DOHH2 (cell line): ENCODE measurements around the gene WDFY2.
A peak's percentile ranks its signal among the peaks of the same experiment; 100 is the strongest.

Experiments used
- H3F3A ChIP-seq: fragments of 200-600 bp; sonication (generic), shearing (Covaris generic); 2 replicates; pipeline ENCODE4 v1.6.0; 2016; ENCODE audit warnings: antibody characterized with exemption, mild to moderate bottlenecking; ENCODE audit not compliant: control insufficient read depth, insufficient read depth
- H3K27ac ChIP-seq: fragments of 200-600 bp; sonication (generic); 2 replicates; pipeline ENCODE4 v1.5.1; 2014; ENCODE audit warnings: low read depth, mild to moderate bottlenecking, low read length, moderate library complexity
- H3K27me3 ChIP-seq: fragments of 200-600 bp; sonication (generic); 2 replicates; pipeline ENCODE4 v1.6.1; 2014; ENCODE audit warnings: mild to moderate bottlenecking, low read length, mixed read lengths; ENCODE audit not compliant: control insufficient read depth
- H3K36me3 ChIP-seq: fragments of 200-600 bp; sonication (generic); 2 replicates; pipeline ENCODE4 v1.6.1; 2014; ENCODE audit warnings: mild to moderate bottlenecking, low read length, moderate library complexity, mixed read lengths; ENCODE audit not compliant: control insufficient read depth
- H3K4me1 ChIP-seq: fragments of 200-600 bp; sonication (generic); 2 replicates; pipeline ENCODE4 v1.6.1; 2014; ENCODE audit warnings: mild to moderate bottlenecking, low read length, mixed read lengths; ENCODE audit not compliant: control insufficient read depth
- H3K4me2 ChIP-seq: fragments of 200-600 bp; sonication (generic); 2 replicates; pipeline ENCODE4 v1.6.0; 2014; ENCODE audit warnings: mild to moderate bottlenecking, low read length, moderate library complexity
- H3K4me3 ChIP-seq: fragments of 200-600 bp; sonication (generic); 2 replicates; pipeline ENCODE4 v1.5.1; 2014; ENCODE audit warnings: mild to moderate bottlenecking, low read length, mixed read lengths
- H3K79me2 ChIP-seq: fragments of 200-600 bp; sonication (generic); 2 replicates; pipeline ENCODE4 v1.6.1; 2014; ENCODE audit warnings: mild to moderate bottlenecking, low read length, mixed read lengths; ENCODE audit not compliant: control insufficient read depth
- H3K9me2 ChIP-seq: fragments of 200-600 bp; sonication (generic); replicated peaks from 2 replicates; pipeline ENCODE4 v1.6.1; 2014; ENCODE audit warnings: mild to moderate bottlenecking, low read length, mixed read lengths; ENCODE audit not compliant: control insufficient read depth
- H3K9me3 ChIP-seq: fragments of 200-600 bp; sonication (generic); 2 replicates; pipeline ENCODE4 v1.6.1; 2014; ENCODE audit warnings: antibody characterized with exemption, low read length, mixed read lengths; ENCODE audit not compliant: control insufficient read depth, insufficient read depth
- H4K20me1 ChIP-seq: fragments of 200-600 bp; sonication (generic); 2 replicates; pipeline ENCODE4 v1.6.0; 2014; ENCODE audit warnings: low read depth, mild to moderate bottlenecking, antibody characterized with exemption, low read length, moderate library complexity; ENCODE audit not compliant: control insufficient read depth, insufficient read depth
- CTCF ChIP-seq: fragments of 200-600 bp; sonication (generic); IDR thresholded peaks from one replicate; pipeline ENCODE4 v1.5.1; 2014; ENCODE audit warnings: antibody characterized with exemption, mild to moderate bottlenecking, low read depth, low read length; ENCODE audit not compliant: poor library complexity, severe bottlenecking
- EZH2phosphoT487 ChIP-seq: fragments of 200-600 bp; sonication (generic); IDR thresholded peaks from 2 replicates; pipeline ENCODE4 v1.6.1; 2017; ENCODE audit warnings: borderline replicate concordance, mild to moderate bottlenecking, antibody characterized with exemption, low read length, moderate library complexity, mixed read lengths

Gene WDFY2

GRCh38 chr13:51698352-51698751, 114.1 kb downstream of the WDFY2 start:
- H3K27ac ChIP-seq, result no peak overlapping the region
- peaks cover under 1% of the 10 kb centered on the region; the same call in 1 of the 2 replicates for H3K4me1 ChIP-seq
- no peak for TF ChIP-seq CTCF
- TF ChIP-seq EZH2phosphoT487, result no peak
- H3K4me2 ChIP-seq, result no peak overlapping the region
- no peaks in the 10 kb centered on the region for H3K36me3 ChIP-seq
- H3K79me2 ChIP-seq, result no peaks in the 10 kb centered on the region
- H3K27me3 ChIP-seq, result no peaks in the 10 kb centered on the region
- H3K9me3 ChIP-seq, result no peaks in the 10 kb centered on the region
- no peaks in the 10 kb centered on the region for H4K20me1 ChIP-seq
- no peak overlapping the region for H3K4me3 ChIP-seq
- no peaks in the 10 kb centered on the region for H3F3A ChIP-seq
- H3K9me2 ChIP-seq, result no peaks in the 10 kb centered on the region

- H3K27me3 ChIP-seq, result no peaks in the 10 kb centered on the region
- H3K27ac ChIP-seq, result peak overlapping the region; percentile 26
- TF ChIP-seq EZH2phosphoT487, result no peak
- TF ChIP-seq CTCF, result no peak
- no peaks in the 10 kb centered on the region for H3K9me2 ChIP-seq
- peaks cover 20% of the 10 kb centered on the region for H3K4me1 ChIP-seq
- no peaks in the 10 kb centered on the region for H4K20me1 ChIP-seq
- no peak overlapping the region for H3K4me3 ChIP-seq
- H3F3A ChIP-seq, result no peaks in the 10 kb centered on the region
- no peaks in the 10 kb centered on the region for H3K79me2 ChIP-seq
- H3K36me3 ChIP-seq, result peaks cover 3% of the 10 kb centered on the region; the same call in 1 of the 2 replicates
- H3K4me2 ChIP-seq, result peak overlapping the region; percentile 41
- no peaks in the 10 kb centered on the region for H3K9me3 ChIP-seq
These were observed 120.4 kb downstream of the WDFY2 start for GRCh38 chr13:51704399-51705313.

- H3K9me2 ChIP-seq, result no peaks in the 10 kb centered on the region
- TF ChIP-seq CTCF, result no peak
- TF ChIP-seq EZH2phosphoT487, result no peak
- H3K27ac ChIP-seq, result no peak overlapping the region
- peaks cover 3% of the 10 kb centered on the region; the same call in 1 of the 2 replicates for H3K36me3 ChIP-seq
- H3F3A ChIP-seq, result no peaks in the 10 kb centered on the region
- H3K27me3 ChIP-seq, result no peaks in the 10 kb centered on the region
- H3K79me2 ChIP-seq, result no peaks in the 10 kb centered on the region
- peaks cover 20% of the 10 kb centered on the region for H3K4me1 ChIP-seq
- no peaks in the 10 kb centered on the region for H3K9me3 ChIP-seq
- no peaks in the 10 kb centered on the region for H4K20me1 ChIP-seq
- no peak overlapping the region for H3K4me2 ChIP-seq
- H3K4me3 ChIP-seq, result no peak overlapping the region
These were observed 123.2 kb downstream of the WDFY2 start for GRCh38 chr13:51707461-51707860.
